Adrenal gland (tissue), 5 donors: ENCODE measurements around the gene APCDD1L.

Experiments used
- POLR2A ChIP-seq, 2 donors: fragments of 450-650 bp; IDR thresholded peaks; one replicate each; pipeline ENCODE4 v1.6.1; 2017; ENCODE audit warnings: antibody characterized with exemption in 2 of 2, mild to moderate bottlenecking in 2 of 2, moderate library complexity in 1 of 2
- TF ChIP-seq, protein P1 (sequence below), 6 experiments: fragments of 450-650 bp in 4 of 6; fragments of 200-600 bp in 2 of 6; sonication (generic) in 1 of 6; IDR thresholded peaks; 1 replicate in 5 of 6; 2 replicates in 1 of 6; pipeline versions ENCODE4 v1.5.1 to v1.8.0; 2016 to 2021; ENCODE audit warnings: antibody characterized with exemption in 6 of 6, mild to moderate bottlenecking in 2 of 6, moderate library complexity in 1 of 6
- donor health status: DM: no; HTN: no; CAD: no.

GRCh38 chr20:58553841-58554240 is 38.6 kb upstream of the APCDD1L start:
- TF ChIP-seq POLR2A (IDR thresholded peaks at IDR 0.05) = no peak
- TF ChIP-seq, protein P1, sequence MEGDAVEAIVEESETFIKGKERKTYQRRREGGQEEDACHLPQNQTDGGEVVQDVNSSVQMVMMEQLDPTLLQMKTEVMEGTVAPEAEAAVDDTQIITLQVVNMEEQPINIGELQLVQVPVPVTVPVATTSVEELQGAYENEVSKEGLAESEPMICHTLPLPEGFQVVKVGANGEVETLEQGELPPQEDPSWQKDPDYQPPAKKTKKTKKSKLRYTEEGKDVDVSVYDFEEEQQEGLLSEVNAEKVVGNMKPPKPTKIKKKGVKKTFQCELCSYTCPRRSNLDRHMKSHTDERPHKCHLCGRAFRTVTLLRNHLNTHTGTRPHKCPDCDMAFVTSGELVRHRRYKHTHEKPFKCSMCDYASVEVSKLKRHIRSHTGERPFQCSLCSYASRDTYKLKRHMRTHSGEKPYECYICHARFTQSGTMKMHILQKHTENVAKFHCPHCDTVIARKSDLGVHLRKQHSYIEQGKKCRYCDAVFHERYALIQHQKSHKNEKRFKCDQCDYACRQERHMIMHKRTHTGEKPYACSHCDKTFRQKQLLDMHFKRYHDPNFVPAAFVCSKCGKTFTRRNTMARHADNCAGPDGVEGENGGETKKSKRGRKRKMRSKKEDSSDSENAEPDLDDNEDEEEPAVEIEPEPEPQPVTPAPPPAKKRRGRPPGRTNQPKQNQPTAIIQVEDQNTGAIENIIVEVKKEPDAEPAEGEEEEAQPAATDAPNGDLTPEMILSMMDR (IDR thresholded peaks at IDR 0.05) = no peak
